ENCODE results near the gene ITM2C.

ITM2C gene

GRCh38 chr2:230927711-230928341 lies 63.1 kb downstream of the ITM2C start:
- DNase-seq (ENCODE audit: low spot score), result no peak
